ENCODE results near the gene RNU5B-1.
"Not testable (repeated sequence)": the region's sequence is repeated elsewhere in the genome, so short reads cannot be mapped to it uniquely, and the experiment has no call there.

Gene RNU5B-1

GRCh38 chr15:65304381-65305149 lies at the start of gene RNU5B-1:
RNU5B-1 (plus strand) TSS chr15:65304677.
- peak; percentile 99 for DNase-seq (ENCODE audit: low read depth, low spot score)
- peak within 1 kb of the TSS; percentile 69 for H3K27ac ChIP-seq

DNA sequence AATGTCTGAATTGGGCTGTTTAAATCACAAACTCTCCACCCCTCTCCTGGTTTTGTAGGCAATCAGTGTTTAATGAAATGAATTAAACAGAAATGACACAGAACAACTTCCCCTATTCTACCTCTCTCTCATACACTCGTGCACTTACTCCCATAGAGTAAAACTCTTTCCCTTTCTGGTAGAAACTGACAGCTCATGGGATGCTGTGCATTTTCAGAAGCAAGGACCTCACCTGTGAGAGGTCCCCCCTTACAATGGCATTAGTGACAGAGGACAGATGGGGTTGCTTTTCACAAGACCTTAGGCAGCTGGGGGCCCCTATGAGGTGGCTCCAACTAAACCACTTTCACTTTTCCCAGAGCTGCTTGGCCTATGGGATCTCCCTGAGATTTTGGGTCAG lies 49.7 kb upstream of the RNU5B-1 start:
- no peak for DNase-seq (ENCODE audit: low read depth, low spot score)
- no peak overlapping the region for H3K27ac ChIP-seq

DNA sequence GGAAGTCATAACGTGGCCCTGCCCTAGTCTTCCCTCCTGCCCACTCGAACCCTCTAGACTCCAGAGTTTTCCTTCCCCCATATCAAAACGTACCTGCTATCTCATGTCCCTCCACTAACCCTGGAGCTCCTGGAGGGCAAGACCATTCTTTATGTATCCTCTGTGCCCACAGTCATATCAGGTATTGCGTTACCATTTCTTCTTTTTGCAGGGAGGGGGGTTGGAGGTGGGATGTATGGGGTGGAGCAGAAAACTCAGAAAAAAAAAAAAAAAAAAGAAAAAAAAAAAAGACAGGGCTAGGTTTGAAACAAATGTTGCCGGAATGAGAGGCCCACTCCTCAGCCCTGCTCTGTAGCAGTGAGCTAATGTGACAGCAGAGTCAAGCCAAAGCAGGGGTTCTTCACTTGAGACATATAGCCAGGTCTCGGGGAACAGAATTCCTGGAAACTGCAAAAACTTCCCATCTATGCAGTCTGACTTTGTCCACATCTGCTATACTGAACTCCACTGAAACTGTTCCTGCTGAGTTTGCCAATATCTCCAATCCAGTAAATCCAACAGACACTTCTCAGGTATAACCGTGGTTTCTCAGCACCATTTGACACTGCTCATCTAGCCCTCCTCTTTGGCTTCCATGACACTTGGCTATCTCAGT lies 48.9 kb upstream of the RNU5B-1 start:
- no peak overlapping the region for H3K27ac ChIP-seq
- no peak for DNase-seq (ENCODE audit: low read depth, low spot score)

DNA sequence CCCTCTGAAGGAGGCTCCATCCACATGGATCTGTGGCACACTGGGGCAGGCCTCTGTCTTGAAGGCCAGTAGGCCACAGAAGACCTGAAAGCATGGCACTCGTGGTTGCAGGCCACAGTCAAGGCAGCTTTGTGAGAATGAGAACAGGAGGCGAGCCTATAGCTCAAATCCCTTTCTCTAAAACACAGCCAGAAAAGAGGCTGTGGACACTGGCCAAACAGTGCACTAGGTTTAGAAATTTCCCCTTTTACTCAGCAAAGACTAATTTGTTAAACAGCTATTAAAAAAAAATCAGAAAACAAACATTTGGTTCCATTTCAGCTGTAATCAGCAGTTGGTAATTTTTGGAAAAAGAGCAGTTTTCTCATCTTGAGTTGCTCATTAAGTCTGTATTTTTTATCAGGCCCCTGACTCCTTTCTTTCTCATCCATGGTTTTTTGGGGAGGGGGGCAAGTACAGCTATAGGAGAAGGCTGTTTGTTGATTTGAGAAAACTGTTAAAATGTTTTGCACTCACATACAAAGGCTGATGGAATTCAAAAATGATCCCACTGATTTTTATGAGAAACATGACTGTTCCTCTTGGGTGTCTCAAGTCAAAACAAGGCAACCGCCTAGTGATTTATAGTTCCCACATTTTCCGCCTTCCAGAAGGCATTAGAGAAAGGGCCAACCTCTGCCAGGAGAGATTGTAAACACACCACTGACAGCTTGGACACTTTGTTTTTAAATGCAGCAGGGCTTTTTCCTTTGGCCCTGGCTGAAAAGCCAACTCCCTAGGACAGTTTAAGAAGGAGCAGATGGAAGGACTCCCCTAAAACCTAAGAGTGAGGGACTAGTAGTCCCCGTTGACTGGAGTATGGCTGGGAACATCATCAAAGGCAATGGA lies 45.9 kb upstream of the RNU5B-1 start:
- no peak overlapping the region for H3K27ac ChIP-seq

DNA sequence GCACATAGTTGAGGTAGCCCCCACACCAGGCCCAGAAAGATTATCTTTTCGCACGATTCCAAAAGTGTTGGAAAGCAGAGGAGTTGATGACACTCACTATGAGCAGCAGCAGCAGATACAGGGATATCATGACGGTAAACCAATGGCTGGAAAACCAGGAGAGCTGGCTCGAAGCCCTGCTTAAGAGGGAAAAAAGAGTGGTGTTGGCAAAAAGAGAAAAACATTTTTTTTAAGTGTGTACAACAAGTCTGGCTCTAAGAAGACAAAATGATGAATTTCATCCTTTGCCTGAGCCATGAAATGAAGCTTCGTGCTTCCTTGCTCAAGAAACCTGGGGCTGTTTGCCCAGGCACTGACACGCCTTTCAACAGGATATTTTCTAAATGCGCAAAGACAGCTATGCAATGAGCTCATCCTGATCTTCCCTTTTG lies 45.1 kb upstream of the RNU5B-1 start:
- H3K27ac ChIP-seq, result no peak overlapping the region
- no peak for DNase-seq (ENCODE audit: low read depth, low spot score)

More for the DNA sequence above, 45.9 kb upstream of the RNU5B-1 start:
- DNase-seq (ENCODE audit: low read depth, low spot score), result no peak

GRCh38 chr15:65260968-65261367 lies 43.5 kb upstream of the RNU5B-1 start:
- H3K27ac ChIP-seq, result no peak overlapping the region
- DNase-seq (ENCODE audit: low read depth, low spot score), result no peak

GRCh38 chr15:65263313-65263712 lies 41.2 kb upstream of the RNU5B-1 start:
- DNase-seq (ENCODE audit: low read depth, low spot score), result no peak
- H3K27ac ChIP-seq, result no peak overlapping the region

GRCh38 chr15:65264863-65265430 lies 39.5 kb upstream of the RNU5B-1 start:
- H3K27ac ChIP-seq, result no peak overlapping the region
- no peak for DNase-seq (ENCODE audit: low read depth, low spot score)

- no peak overlapping the region for H3K27ac ChIP-seq
- no peak for DNase-seq (ENCODE audit: low read depth, low spot score)
These were observed 38.0 kb upstream of the RNU5B-1 start for GRCh38 chr15:65266469-65266868.

DNA sequence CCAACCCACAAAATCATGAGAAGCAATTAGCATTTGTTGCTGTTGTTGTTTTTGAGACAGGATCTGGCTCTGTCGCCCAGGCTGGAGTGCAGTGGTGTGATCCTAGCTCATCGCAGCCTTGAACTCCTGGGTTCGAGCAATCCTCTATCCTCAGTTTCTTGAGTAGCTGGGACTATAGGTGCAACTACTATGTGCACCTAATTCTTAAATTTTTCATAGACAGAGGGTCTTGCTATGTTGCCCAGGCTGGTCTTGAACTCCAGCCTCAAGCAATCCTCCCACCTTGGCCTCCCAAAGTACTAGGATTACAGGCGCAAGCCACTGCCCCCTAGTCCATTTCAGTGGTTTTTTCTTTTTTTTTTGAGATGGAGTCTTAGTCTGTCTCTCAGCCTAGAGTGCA lies 36.1 kb upstream of the RNU5B-1 start:
- DNase-seq (ENCODE audit: low read depth, low spot score), result no peak
- no peak overlapping the region for H3K27ac ChIP-seq

DNA sequence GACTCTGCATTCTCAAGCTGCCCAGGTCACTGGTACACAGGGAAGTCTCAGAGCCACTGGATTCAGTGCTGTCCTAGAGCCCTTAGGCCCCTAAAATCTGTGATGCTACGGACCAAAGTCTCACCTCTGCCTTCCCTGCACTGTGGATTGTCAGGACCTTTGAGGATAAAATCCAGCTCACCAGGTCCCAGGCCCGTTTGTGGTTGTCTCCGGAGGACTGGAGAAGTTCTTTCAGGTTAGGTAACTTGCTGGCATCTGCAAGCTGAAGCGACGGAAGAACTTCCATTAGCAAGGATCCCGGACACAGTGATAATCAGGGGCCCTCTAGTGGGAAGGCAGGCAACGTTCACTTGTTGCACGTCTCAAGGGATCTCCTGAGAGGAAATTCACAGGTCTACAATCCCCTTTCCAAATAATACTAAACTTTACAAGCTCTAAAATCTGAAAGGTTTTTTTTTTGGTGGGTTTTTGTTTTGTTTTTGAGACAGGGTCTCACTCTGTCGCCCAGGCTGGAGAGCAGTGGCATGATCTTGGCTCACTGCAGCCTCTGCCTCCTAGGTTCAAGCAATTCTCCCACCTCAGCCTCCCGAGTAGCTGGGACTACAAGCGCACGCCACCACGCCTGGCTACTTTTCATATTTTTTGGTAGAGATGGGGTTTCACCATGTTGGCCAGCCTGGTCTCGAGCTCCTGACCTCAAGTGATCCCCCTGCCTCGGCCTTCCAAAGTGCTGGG lies 33.5 kb upstream of the RNU5B-1 start:
- not testable (repeated sequence) for H3K27ac ChIP-seq
- DNase-seq (ENCODE audit: low read depth, low spot score), result peak; percentile 26

DNA sequence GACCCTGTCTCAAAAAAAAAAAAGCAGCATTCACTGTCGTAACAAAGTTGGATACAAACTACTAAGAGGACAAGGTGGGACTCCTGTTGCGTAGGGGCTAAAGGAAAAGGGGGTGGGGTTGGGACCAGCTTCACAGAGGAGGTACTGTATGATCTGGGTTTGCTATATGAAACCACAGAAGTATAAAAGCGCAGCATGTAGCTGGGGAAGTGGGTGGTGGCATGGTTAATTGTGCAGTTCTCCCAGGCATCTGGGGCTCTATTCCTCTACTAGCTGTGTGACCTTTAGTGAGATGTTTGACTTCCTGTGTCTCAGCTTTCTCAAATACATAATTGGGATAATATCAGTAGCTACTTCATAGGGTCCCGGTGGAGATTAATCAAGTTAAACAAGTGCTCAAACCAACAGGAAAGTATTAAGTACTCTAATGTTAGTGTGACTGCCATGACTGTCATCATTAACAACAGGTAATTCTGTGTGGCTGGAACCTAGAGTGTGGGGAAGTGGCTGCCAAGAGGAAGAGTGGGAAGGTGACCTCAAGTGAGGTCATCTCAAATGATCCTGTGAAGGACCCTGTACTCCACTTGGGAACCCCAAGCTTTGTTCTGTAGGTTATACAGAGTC lies 29.3 kb upstream of the RNU5B-1 start:
- H3K27ac ChIP-seq, result no peak overlapping the region
- DNase-seq (ENCODE audit: low read depth, low spot score), result no peak

DNA sequence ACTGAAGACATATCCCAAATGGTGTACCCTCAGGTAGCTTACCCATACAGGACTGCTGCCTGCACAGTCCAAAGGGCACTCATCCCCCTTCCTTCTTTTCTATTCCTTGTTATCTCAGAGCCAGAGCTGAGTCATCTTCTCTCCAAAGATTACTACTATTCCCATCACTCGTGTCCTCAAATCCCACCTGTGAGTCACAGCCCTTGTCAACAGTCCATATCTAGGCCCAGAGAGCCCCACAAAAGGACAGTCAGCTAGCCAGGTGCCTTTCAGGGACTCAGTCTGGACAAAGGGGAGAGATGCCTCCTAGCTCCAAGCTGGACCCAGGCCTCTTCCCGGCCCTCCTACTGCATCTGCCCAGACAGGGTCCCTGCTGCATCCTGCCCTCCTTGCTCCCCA lies 28.8 kb upstream of the RNU5B-1 start:
- no peak for DNase-seq (ENCODE audit: low read depth, low spot score)
- H3K27ac ChIP-seq, result no peak overlapping the region

DNA sequence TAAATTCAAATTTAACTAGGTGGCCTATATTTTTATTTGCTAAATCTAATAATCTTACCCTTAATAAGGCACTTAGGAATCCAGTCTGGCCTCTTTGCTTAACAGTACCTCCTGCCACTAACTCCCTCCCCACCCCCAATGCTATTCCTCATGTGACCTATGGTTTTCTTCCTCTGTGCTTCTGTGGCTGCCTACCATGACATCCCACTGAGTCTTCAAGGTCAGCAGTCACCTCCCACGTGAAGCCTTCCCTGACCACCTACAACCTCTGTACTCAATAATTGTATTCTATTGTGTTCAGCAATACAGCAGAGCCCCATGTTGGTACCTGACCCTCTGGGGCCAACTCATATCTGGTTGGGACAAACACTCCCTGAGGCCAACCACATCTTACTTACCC lies 27.5 kb upstream of the RNU5B-1 start:
- DNase-seq (ENCODE audit: low read depth, low spot score), result no peak
- H3K27ac ChIP-seq, result no peak overlapping the region

GRCh38 chr15:65278480-65278879 lies 26.0 kb upstream of the RNU5B-1 start:
- no peak overlapping the region for H3K27ac ChIP-seq
- no peak for DNase-seq (ENCODE audit: low read depth, low spot score)

GRCh38 chr15:65285291-65286068 lies 19.0 kb upstream of the RNU5B-1 start:
- peak overlapping the region; percentile 42 for H3K27ac ChIP-seq
- no peak for DNase-seq (ENCODE audit: low read depth, low spot score)

GRCh38 chr15:65286069-65286703 lies 18.3 kb upstream of the RNU5B-1 start:
- peak overlapping the region; percentile 42 for H3K27ac ChIP-seq
- no peak for DNase-seq (ENCODE audit: low read depth, low spot score)
